ENCODE measurements around the gene DAAM2. TPM values are rescaled to one million over a fixed set of nuclear protein-coding genes. Genes with fewer than 3 reads are reported as not detected.

Gene DAAM2
- polyA plus RNA-seq, 1 experiment, result 60.6 TPM

- ChIA-PET POLR2A (no interaction called here), CTCF (interaction anchor here (1.0 kb wide), 2 partner anchors 31 to 462 kb away, joined by 3 read pairs; no protein-coding TSS in a partner anchor)
- no peak for DNase-seq (ENCODE audit: low read depth)
- H3K27me3 ChIP-seq (ENCODE audit: control insufficient read depth, insufficient read depth, low read length), result no peaks in the 10 kb centered on the region
- H3K36me3 ChIP-seq (ENCODE audit: control insufficient read depth, insufficient read depth, low read length), result no peaks in the 10 kb centered on the region
- TF ChIP-seq CTCF (IDR thresholded peaks at IDR 0.05; ENCODE audit: insufficient read depth, low read depth, low read length), result no peak
- no peak overlapping the region for H3K4me3 ChIP-seq (ENCODE audit: low read depth, low read length)
These were observed 32.1 kb downstream of the DAAM2 start for GRCh38 chr6:39824030-39824926.

DNA sequence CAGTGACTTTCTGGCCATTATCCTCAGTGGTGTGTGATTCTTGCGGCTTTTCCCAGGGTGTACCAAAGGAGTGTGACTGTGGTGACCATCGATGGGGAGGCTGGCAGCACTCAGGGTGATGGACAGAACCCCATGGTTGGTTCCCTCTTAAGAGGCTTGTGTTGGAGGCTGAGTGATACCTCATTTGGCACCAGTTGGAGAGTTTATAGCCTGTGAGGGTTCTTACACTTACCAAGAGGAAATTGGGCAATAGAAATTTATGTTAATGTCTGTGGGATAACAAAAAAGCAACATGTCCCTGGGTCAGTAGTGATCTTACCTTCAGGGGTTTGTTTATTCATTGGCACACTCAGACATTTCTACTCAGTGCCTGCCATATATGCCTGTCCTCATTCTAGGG is 37.2 kb downstream of the DAAM2 start:
- DNase-seq (ENCODE audit: low read depth), result no peak
- no peak for TF ChIP-seq CTCF (IDR thresholded peaks at IDR 0.05; ENCODE audit: insufficient read depth, low read depth, low read length)
- CTCF ChIA-PET, result interaction anchor here (1.6 kb wide), 1 partner anchor 36 kb away, joined by 4 read pairs; no protein-coding TSS in a partner anchor
- Histone ChIP-seq H3K36me3 (ENCODE audit: control insufficient read depth, insufficient read depth, low read length) (peaks cover 3% of the 10 kb centered on the region), H3K27me3 (ENCODE audit: control insufficient read depth, insufficient read depth, low read length) (no peaks in the 10 kb centered on the region), H3K4me3 (ENCODE audit: low read depth, low read length) (no peak overlapping the region)
- POLR2A ChIA-PET, result no interaction called here

GRCh38 chr6:39830444-39830843 is 38.3 kb downstream of the DAAM2 start:
- H3K4me3 ChIP-seq (ENCODE audit: low read depth, low read length), result no peak overlapping the region
- no peak for DNase-seq (ENCODE audit: low read depth)
- TF ChIP-seq CTCF (IDR thresholded peaks at IDR 0.05; ENCODE audit: insufficient read depth, low read depth, low read length), result no peak
- H3K36me3 ChIP-seq (ENCODE audit: control insufficient read depth, insufficient read depth, low read length), result peaks cover 3% of the 10 kb centered on the region
- ChIA-PET POLR2A (no interaction called here), CTCF (interaction anchor here (1.1 to 1.6 kb wide), 2 partner anchors 12 to 35 kb away, joined by 3 to 4 read pairs; no protein-coding TSS in a partner anchor)
- no peaks in the 10 kb centered on the region for H3K27me3 ChIP-seq (ENCODE audit: control insufficient read depth, insufficient read depth, low read length)

DNA sequence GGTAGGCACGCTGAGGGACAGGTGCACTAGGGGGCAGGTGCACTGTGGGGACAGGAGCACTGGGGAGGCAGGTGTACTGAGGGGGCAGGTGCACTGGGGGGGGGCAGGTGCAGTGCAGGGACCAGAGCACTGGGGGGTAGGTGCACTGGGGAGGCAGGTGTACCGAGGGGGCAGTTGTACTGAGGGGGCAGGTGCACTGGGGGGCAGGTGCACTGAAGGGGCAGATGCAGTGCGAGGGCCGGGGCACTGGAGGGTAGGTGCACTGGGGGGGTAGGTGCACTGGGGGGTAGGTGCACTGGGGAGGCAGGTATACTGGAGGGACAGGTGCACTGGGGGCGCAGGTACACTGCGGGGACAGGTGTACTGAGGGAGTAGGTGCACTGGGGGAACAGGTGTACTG is 39.5 kb downstream of the DAAM2 start:
- H3K36me3 ChIP-seq (ENCODE audit: control insufficient read depth, insufficient read depth, low read length), result peaks cover 3% of the 10 kb centered on the region
- no peak for DNase-seq (ENCODE audit: low read depth)
- TF ChIP-seq CTCF (IDR thresholded peaks at IDR 0.05; ENCODE audit: insufficient read depth, low read depth, low read length), result no peak
- ChIA-PET POLR2A (no interaction called here), CTCF (interaction anchor here (1.1 kb wide), 1 partner anchor 34 kb away, joined by 3 read pairs; no protein-coding TSS in a partner anchor)
- no peaks in the 10 kb centered on the region for H3K27me3 ChIP-seq (ENCODE audit: control insufficient read depth, insufficient read depth, low read length)
- no peak overlapping the region for H3K4me3 ChIP-seq (ENCODE audit: low read depth, low read length)

GRCh38 chr6:39834278-39834677 is 42.1 kb downstream of the DAAM2 start:
- Histone ChIP-seq H3K4me3 (ENCODE audit: low read depth, low read length) (no peak overlapping the region), H3K36me3 (ENCODE audit: control insufficient read depth, insufficient read depth, low read length) (peaks cover 3% of the 10 kb centered on the region), H3K27me3 (ENCODE audit: control insufficient read depth, insufficient read depth, low read length) (no peaks in the 10 kb centered on the region)
- POLR2A ChIA-PET, result no interaction called here
- no peak for DNase-seq (ENCODE audit: low read depth)
- TF ChIP-seq CTCF (IDR thresholded peaks at IDR 0.05; ENCODE audit: insufficient read depth, low read depth, low read length), result no peak
- CTCF ChIA-PET, result interaction anchor here (0.5 to 2.1 kb wide), 6 partner anchors 10 to 464 kb away, joined by 3 to 8 read pairs (median 4); partner anchors contain the start of gene MOCS1

All from BJ (cell line).